ENCODE measurements around the gene ADPRH. TPM values are rescaled to one million over a fixed set of nuclear protein-coding genes. Genes with fewer than 3 reads are reported as not detected.

The ADPRH gene
- total RNA-seq, 1 donor, result 4.1 TPM

DNA sequence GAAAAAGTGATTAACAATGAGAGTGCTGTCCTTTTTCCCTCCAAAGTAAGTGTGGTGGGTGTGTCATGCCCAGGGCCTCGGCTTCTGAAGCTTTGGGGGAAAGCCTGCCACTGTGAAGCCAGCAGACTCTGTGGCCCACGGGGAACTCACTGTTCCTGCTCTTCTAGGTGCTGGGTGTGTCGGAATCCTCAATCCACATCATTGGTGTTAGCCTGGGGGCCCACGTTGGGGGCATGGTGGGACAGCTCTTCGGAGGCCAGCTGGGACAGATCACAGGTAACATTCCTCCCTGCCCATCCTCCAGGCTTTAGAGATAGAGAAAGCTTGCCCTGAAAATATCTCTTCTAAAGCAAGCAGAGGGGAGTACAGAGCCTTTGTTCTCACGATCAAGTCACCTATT, 30.0 kb downstream of the ADPRH start:
- TF ChIP-seq, protein P1, sequence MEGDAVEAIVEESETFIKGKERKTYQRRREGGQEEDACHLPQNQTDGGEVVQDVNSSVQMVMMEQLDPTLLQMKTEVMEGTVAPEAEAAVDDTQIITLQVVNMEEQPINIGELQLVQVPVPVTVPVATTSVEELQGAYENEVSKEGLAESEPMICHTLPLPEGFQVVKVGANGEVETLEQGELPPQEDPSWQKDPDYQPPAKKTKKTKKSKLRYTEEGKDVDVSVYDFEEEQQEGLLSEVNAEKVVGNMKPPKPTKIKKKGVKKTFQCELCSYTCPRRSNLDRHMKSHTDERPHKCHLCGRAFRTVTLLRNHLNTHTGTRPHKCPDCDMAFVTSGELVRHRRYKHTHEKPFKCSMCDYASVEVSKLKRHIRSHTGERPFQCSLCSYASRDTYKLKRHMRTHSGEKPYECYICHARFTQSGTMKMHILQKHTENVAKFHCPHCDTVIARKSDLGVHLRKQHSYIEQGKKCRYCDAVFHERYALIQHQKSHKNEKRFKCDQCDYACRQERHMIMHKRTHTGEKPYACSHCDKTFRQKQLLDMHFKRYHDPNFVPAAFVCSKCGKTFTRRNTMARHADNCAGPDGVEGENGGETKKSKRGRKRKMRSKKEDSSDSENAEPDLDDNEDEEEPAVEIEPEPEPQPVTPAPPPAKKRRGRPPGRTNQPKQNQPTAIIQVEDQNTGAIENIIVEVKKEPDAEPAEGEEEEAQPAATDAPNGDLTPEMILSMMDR (IDR thresholded peaks at IDR 0.05; ENCODE audit: insufficient read depth, low read length), result no peak
- no peak overlapping the region for H3K4me3 ChIP-seq (ENCODE audit: low read depth, low read length)
- no peak for DNase-seq (ENCODE audit: low read depth)

DNA sequence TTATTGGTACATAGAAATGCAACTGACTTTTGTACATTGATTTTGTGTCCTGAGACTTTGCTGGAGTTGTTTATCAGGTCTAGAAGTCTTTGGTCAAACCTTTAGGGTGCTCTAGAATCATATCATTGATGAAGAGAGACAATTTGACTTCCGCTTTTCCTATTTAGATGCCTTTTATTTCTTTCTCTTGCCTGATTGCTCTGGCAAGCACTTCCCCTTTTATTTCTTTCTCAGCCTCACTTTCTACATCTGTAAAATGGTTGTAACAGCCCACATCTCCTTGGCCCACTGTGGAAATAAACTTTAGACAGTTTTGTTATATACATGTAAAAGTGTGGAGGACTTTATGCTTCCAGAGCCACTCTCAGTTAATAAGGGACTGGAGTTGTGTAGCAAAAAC, 32.4 kb downstream of the ADPRH start:
- DNase-seq (ENCODE audit: low read depth), result no peak
- H3K4me3 ChIP-seq (ENCODE audit: low read depth, low read length), result no peak overlapping the region
- TF ChIP-seq, protein P1 (IDR thresholded peaks at IDR 0.05; ENCODE audit: insufficient read depth, low read length), result no peak

DNA sequence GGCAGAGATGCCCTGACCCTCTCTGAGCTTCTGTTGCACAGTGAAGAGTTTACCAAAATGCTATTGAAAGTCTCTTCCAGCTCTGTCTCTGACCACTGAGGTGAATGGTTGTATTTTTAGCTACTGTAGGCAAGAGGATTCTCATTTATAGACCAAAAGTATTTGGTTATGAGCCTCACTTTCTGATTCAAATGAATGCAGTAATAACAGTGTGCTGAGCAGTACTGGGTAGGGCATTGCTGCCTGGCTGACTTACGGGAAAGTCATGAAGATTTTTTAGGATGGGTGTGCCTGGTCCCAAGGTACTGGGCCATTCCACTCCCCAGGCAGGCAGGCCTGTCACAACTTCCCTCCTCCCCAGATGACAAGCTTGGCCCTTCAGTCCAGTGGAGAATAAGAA, 33.9 kb downstream of the ADPRH start:
- TF ChIP-seq, protein P1 (IDR thresholded peaks at IDR 0.05; ENCODE audit: insufficient read depth, low read length), result no peak
- H3K4me3 ChIP-seq (ENCODE audit: low read depth, low read length), result no peak overlapping the region
- no peak for DNase-seq (ENCODE audit: low read depth)

DNA sequence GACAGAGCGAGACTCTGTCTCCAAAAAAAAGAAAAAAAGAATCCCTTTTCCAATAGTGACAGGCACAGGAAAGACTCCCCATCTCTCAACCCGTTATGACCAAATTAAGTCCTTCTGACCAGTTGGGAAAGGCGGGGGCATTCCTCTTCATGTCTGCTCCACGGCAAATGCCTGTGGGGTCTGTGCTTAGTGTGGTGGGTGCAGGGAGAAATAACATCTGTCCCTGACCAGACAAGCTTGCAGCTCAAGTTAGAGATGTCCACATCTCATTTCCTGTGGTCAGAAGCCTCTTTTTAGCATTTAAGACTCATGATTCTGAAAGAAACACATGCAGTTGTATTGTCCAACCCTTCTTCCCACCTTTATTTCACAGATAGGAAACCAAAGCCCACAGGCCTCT, 34.6 kb downstream of the ADPRH start:
- no peak overlapping the region for H3K4me3 ChIP-seq (ENCODE audit: low read depth, low read length)
- DNase-seq (ENCODE audit: low read depth), result no peak
- TF ChIP-seq, protein P1 (IDR thresholded peaks at IDR 0.05; ENCODE audit: insufficient read depth, low read length), result no peak

DNA sequence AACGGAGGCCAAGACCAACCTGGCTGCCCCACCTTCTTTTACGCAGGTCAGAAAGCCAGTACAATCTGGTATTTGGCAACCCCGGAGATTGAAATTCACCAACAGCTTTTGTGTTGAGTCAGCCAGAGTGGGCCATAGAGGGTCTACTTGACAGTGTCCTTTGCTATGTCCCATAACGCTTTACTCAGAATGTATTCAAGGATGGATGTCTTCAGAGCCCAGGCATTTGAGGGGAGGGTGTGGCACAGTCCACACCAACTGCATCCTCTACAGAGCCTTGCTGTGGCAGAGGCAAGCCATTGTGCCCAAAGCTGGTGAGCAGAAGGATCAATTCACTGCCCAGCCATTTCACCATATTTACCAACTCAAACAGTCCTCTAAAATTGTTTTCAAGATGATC, 36.8 kb downstream of the ADPRH start:
- TF ChIP-seq, protein P1 (IDR thresholded peaks at IDR 0.05; ENCODE audit: insufficient read depth, low read length), result no peak
- no peak overlapping the region for H3K4me3 ChIP-seq (ENCODE audit: low read depth, low read length)
- no peak for DNase-seq (ENCODE audit: low read depth)

DNA sequence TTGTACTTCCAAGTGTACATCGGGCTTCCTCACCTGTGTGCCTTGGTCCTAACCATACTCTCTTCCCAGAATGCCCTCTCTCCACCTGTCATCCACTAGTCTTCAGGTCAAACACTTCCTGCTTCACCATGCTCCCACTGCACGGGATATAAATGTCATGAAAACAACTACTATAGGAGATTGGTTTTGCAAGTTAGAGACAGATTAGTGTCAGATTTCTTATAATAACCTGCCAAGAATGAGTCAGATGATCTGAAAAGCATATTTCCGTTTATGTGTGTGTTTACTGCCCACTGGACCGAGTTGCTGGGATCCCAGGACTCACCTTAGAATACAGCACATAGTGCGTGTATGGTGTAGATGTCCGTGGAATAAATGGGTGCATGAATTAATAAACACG, 39.8 kb downstream of the ADPRH start:
- H3K4me3 ChIP-seq (ENCODE audit: low read depth, low read length), result no peak overlapping the region
- TF ChIP-seq, protein P1 (IDR thresholded peaks at IDR 0.05; ENCODE audit: insufficient read depth, low read length), result no peak
- DNase-seq (ENCODE audit: low read depth), result no peak

DNA sequence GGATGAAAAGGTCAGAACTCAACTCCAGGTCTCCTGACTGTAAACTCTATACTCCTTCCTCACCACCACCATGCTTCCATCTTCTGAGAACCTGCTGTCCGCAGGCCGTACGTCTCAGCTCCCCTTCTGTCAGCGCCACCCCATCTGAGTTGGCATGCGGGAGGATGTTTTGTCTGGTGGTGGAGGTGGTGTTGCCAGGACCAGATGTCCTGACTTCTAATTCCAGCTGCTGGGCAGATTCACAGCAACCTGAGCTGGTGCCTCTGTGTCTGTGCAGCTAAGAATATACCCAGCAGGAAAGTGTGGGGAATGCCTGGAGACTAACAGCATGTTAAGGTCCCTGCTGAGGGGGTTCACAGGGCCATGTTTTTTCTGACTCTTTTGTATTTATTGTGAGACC, 41.6 kb downstream of the ADPRH start:
- no peak overlapping the region for H3K4me3 ChIP-seq (ENCODE audit: low read depth, low read length)
- no peak for DNase-seq (ENCODE audit: low read depth)
- TF ChIP-seq, protein P1 (IDR thresholded peaks at IDR 0.05; ENCODE audit: insufficient read depth, low read length), result no peak
